ENCODE data around the gene TTC34.

GRCh38 chr1:2778220-2778592 lies 23.3 kb downstream of the TTC34 start:
- TF ChIP-seq CTCF (IDR thresholded peaks at IDR 0.05) (no peak), EZH2 (IDR thresholded peaks at IDR 0.05) (no peak), EZH2phosphoT487 (IDR thresholded peaks at IDR 0.05) (no peak)

Data from neural progenitor cell (in vitro differentiated cells).